HG02763 (cell line): ENCODE results near the gene MLEC.

Experiments used
- ATAC-seq: cut with Tn5 transposase; IDR thresholded peaks from one replicate; pipeline ENCODE4 v1.9.1; 2021; ENCODE audit warnings: mild to moderate bottlenecking, moderate library complexity; ENCODE audit not compliant: unreplicated experiment

MLEC gene, protein sequence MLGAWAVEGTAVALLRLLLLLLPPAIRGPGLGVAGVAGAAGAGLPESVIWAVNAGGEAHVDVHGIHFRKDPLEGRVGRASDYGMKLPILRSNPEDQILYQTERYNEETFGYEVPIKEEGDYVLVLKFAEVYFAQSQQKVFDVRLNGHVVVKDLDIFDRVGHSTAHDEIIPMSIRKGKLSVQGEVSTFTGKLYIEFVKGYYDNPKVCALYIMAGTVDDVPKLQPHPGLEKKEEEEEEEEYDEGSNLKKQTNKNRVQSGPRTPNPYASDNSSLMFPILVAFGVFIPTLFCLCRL

DNA sequence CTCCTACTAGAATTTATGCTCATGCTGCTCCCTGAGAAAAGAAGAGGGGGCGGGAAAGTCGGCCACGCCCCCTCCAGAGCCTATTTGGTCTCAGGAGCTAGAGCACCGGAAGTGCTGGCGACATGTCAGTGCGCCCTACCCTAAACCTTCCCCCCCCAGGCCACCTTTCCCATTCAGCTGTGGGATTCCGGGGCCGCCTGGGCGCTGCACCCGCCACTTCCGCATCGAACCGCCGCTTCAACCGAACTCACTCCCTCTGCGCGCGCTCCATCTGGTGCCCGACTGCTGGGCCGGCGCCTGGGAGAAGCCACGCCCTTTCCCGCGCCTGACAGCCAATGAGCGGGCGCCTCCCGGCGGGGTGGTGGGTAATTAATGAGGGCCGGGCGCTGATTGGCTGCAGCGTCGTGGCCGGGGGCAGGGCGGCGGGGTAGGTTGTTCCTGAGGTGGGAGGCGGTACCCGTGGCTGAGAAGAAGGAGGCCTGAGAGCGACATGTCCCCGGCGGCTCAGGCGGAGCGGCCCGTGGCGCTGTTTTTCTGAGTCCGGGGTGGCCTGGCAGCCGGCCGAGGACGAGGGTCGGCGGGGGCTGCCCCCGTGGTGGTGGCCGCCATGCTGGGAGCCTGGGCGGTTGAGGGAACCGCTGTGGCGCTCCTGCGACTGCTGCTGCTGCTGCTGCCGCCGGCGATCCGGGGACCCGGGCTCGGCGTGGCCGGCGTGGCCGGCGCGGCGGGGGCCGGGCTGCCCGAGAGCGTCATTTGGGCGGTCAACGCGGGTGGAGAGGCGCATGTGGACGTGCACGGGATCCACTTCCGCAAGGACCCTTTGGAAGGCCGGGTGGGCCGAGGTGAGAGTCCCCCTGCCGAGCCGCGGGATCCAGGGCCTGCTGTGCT lies at the start of gene MLEC:
Gene MLEC (plus strand): TSS at position 460 of the 888 bp plus-strand sequence. CDS start 148 bp downstream, at position 608.
- peak; percentile 74 for ATAC-seq

DNA sequence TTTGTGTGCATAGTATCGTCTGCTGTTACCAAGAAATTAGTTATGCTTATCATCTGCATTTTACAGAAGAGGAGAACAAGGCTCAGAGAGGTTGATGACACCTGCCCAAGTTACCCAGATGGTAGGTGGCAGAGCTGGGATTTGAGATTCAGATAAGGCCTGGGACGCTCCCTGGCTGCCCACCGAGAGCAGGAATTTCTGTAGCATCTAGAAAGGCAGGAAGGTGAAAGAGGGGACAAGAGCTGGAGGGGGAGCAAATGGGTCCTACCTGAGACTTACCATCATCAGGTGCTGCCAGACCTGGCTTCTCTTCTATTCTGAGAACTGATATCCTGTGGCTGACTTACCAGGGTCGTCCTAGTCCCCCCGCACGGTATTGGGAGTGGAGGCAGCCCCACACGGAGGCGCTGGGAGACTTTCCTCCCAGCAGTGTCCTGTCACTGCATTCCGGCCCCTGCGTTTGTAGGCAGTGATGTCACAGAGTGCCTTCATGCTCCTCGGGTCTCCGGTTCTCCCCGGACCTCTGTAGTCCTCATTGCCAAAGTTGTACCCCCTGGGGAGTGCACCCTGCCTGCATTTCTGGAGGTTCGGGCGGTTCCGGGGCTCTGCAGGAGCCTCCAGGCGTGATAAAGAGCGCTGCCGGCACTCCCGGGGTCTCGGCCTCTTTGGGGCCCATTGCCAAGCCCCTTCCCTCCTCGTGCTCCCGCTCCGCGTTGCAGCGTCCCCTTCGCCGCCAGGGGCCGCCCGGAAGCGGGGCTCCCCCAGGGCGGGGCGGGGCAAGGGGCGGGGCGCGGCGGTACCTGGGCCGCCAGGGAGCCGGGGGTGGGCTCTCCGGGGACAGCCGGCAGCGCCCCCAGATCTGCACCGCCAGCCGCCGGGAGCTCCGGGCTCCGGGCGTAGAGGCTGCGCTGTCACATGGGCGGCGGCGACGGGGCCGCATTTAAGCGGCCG lies 46.9 kb upstream of the MLEC start, which contains the start of gene CABP1:
Gene CABP1 (plus strand): TSS at position 856 of the 951 bp plus-strand sequence. CDS start 60 bp downstream, at position 916.
- peak; percentile 57 for ATAC-seq

DNA sequence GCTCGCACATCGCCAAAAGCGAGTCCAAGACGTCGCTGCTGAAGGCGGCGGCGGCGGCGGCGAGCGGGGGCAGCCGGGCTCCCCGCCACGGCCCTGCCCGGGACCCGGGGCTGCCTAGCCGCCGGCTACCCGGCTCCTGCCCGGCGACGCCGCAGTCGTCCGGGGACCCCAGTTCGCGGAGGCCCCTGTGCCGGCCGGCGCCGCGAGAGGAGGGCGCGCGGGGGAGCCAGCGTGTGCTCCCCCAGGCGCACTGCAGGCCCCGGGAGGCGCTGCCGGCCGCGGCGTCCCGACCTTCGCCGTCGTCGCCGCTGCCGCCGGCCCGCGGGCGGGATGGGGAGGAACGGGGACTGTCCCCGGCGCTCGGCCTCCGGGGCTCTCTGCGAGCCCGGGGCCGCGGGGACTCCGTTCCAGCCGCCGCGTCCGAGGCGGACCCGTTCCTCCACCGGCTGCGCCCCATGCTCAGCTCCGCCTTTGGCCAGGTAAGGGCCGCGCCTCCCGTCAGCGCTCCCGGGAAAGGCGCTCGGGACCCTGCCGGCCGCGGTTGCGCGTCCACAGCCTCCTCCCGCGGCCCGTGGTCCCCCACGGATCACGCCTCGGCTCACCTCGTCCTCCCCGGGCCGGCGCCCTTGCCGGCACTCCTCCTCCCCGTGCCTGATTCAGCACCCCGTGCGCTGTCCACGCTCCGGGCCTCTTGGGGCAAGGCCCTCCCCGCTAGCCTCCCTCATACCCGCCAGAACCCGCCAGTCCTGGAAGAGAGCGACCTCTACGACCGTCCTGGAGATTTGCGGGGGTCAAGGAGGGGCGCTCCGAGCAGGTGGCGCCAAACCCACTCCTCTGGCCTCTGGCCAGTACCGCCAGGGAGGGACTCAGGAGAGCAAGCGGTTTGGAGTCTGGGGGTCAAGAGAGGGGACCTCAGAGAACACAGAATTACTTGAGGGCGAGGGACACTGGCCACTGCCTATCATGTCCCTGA lies 45.8 kb upstream of the MLEC start:
- ATAC-seq: peak; percentile 35

DNA sequence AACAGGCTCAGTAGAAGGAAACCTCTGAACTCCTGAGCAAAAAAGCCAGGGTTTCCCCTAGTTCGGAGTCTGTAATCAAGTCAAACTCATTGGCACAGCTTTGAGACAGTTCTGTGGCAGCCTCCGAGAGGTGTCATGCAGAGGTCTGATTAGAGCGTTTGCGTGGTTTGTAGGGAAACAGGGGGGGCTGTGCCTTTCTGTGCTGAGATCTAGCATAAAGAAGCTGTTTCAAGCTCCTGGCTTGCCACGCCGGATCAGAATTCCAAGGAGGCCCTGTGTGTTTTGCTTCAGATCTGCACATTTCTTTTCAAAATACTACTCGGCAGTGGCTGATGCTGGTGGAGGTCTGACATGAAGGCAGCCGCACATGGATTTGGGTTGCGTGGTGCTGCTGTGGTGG lies 44.8 kb upstream of the MLEC start:
- no peak for ATAC-seq

DNA sequence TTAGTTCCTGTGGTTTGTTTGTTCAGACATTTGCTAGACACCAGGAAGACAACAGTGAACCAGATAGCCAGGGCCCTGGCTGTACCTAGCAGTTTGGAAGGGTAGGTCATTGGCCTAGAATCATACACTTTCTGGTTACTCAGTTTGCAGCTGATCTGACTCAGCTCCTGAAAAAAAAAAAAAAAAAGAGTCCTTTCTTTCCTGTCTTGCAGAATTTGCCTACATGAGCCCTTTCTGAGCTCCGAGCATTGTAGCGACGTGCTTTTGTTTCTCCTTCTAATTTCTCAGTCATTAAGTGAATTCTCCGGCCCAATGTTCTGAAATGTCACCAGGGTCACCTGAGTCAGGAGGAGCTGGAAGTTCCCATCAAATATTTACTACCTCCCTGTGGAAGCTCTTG lies 44.1 kb upstream of the MLEC start:
- ATAC-seq: no peak

DNA sequence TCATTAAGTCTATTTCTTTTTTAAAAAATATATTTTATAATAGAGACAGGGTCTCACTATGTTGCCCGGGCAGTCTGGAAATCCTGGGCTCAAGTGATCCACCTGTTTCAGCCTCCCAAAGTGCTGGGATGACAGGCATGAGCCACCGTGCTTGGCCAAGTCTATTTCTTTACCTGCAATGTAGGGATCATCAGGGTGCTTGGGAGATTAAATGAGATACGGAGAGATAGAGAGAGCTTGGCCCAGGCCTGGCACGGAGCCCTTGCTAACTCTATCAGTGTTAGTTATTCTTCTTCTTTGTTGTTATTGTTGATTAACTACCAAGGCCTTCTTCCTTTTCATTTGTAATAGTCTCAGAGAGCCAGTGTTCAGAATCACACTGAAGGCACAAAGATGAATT lies 43.4 kb upstream of the MLEC start:
- no peak for ATAC-seq

DNA sequence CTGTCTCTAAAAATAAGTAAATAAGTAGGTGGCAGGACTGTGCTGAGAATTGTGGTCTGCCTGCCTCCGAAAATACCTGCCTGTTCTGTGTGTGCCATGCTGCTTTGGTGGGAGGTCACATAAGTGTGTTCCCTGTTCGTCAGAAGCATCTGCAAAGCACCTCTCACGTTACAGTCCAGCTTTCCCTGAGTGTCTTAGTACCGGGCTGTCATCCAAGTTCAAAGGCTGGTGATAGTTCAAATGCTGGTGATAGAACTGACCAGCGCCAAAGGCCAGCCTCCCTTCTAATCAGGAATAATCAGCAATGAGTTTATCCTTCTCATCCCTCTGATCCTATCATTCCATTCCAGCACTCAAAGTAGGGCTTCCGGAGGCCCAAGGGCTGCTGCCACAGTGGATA lies 40.9 kb upstream of the MLEC start:
- no peak for ATAC-seq

DNA sequence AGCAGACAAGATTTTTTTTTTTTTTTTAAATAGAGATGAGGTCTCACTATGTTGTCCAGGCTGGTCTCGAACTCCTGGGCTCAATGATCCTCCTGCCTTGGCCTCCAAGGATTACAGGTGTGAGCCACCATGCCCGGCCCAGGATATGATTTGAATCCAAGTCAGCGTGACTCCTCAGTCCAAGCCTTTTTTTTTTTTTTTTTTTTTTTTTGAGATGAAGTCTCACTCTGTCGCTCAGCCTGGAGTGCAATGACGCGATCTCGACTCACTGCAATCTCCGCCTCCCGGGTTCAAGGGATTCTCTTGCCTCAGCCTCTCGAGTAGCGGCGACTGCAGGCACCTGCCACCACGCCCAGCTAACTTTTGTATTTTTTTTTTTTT lies 39.6 kb upstream of the MLEC start:
- no peak for ATAC-seq

DNA sequence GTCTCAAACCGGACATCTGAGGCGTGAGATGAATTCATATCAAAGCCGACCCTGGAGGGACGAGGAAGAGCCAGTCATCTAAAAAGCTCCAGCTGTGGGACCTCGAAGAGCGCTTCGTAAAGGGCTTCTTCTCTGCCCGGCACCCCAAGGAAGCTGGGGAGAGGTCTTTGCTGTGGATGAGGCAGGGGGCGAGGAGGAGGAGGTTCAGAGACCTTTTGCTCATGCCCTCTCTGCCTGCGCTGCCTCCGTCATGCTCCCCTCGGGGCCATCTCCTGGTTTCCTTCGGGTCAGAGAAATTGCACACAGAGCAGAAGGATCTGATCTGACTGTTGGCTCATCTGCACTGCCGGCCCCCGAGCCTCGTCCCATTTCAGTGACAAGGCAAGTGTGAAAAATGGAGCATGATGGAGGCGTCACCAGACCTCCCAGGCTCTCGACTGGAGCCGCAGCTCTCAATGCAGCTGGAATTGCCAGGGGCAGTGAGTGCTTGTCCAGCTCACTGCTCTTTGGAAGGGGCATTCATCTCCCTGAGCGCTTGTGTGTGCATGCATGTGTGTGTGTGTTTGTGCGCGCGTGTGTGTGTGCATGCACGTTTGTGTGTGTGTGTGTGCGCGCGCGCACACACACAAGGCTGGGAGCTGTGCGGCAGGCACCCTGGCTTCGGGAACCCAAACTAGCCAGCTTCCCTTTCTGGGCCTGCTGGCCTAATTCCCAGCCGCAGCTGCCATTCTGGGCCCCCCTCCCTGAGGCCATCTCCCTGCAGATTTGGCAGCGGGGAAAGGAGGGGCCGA lies 37.3 kb upstream of the MLEC start:
- no peak for ATAC-seq

DNA sequence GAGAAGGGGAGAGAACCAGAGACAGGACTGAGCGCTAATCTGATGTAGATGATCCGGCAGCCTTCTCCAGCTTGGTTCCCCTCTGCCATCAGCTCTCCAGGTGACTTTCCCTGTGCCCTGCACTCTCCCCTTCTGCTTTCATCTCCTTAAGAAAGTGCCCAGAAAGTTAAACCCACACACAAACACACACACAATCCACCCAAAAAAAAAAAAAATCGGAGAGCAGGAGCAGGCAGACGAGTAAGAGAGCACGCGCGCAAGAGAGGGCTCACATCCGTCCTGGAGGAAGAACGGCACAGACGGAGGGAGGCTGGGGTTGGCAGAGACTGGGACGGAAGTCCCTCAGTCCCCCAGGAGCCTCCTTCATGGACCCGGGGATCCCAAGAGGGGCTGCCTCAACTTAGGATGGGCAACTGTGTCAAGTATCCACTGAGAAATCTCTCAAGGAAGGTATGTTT lies 36.7 kb upstream of the MLEC start:
- ATAC-seq: no peak

DNA sequence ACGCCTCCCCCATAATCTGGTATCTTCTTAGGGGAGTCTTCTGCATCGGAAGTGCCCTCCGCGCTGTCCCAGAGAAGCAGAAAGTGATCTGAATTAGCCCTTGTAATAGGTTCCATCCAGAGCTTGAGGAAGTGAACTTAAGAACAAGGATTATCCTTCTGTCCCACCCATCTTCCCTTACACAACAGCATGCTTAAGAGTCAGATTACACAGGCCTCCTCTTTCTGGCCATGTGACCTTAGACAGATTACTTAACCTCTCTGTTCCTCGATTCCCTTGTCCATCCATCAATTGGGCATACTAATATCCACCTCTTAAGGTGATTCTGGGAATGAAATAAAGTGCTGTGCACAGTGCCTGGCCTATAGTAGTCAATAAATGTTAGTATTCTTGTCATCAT lies 35.1 kb upstream of the MLEC start:
- ATAC-seq: no peak

DNA sequence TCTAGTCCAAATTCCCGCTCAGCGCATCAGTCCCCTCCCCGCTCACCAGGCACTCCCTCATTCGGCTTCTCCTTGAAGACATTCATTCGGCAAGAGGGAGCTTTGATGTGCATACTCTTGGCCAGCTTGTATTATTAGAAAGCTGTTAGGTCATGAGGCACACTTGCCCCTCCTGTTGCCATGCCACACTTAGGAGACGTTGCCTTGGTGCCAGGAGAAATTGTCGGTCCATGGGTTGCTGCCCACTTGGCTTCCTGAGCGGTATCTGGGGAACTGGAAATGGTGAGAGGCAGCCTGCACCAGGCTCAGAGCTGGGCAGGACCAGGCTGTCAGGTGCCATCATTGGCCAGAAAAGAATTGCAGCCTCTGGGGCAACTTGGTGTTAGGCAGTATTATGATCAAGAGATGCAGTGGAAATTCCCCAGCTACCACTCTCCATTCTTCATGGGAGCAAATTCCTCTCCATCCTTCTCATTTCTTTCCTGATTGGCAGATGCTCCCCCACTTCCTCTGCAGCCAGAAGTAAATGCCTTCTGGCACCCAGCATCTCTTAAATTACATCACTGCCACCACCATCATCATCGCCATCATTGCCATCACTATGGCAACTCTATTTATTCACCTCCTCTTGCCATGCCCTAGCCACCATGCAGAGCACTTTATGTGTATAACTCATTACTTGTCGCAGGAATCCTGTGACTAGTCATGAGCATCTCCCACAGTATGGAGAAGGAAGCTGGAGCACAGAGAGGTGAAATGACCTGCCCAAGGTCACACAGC lies 34.1 kb upstream of the MLEC start:
- no peak for ATAC-seq

DNA sequence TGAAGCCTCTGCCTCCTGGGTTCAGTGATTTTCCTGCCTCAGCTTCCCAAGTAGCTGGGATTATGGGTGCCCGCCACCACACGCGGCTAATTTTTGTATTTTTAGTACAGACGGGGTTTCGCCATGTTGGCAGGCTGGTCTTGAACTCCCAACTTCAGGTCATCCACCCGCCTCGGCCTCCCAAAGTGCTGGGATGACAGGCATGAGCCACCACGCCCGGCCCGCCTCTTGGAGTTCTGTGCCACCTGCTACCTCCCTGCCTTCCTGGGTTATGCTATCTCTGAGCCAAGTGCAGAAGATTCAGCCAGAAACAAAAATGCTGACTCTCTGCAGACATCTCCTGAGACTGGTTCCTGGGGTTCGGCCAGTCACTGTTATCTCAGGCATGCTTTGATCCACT lies 33.3 kb upstream of the MLEC start:
- ATAC-seq: no peak

DNA sequence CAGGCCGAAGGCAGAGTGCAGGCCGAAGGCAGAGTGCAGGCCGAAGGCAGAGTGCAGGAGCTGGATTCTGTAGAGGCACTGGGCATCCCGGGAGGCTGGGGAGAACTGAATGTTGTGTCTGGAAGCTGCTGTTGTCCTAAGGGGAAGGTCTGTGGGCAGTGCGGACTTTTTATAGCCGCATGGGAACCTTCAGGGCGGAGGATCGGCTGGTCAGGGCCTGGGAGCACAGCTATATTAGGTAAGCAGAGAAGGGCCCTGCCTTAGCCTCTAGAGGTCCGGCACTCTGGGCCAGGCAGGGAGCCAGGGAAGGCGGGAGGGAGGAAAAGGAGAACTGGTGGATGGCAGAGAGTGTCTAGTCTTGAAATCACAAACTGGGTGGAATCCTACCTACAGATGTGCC lies 32.3 kb upstream of the MLEC start:
- ATAC-seq: no peak

DNA sequence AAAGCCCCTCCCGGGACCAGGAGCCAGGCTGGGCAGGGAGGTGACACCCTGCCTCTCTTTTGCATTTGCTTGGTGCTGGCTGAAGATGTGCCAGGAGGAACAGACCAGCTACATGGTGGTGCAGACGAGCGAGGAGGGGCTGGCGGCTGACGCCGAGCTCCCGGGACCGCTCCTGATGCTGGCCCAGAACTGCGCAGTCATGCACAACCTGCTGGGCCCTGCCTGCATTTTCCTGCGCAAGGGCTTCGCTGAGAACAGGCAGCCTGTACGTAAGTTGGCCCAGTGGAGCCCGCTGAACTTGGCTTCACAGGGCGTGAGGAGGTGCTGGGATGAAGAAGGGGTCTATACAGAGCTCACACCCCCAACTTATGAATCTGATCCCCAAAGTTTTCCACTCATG lies 30.9 kb upstream of the MLEC start:
- no peak for ATAC-seq

DNA sequence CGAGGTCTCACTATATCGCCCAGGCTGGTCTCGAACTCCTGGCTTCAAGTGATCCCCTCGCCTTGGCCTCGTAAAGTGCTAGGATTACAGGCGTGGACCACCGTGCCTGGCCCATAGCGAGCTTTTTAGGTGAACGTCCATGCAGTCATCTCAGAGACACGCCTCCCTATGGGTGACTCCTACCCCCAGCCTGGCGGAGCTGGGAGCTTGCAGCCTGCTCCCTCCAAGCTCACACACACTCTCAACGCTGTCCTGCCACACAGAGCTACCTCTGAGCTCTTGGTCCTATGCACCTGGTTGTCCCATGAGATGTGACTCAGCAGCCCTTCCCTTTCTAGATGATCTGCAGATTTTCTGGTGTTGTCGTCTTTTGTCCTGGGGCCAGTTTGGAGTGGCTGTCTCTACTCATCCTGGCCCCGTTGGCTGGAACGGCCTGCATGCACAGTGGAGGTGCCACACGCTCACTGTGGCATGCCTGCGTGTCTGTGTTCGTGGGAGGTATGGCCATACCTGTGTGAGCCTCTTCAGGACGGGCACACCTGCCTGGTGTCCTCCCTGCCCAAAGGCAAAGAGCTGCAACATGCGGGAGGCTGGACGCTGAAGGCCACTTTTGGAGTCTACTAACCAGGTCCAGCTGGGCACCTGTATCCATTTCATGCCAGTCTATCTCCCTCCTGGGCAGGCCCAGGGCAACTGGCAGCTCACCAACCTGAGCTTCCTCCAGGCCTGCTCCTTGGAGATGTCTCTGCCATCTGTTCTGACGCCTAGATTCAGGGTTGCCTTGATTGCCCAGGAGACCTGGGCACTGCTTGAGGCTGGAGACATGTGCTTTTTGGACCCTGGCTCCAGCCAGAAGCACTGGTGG lies 28.4 kb upstream of the MLEC start:
- no peak for ATAC-seq

DNA sequence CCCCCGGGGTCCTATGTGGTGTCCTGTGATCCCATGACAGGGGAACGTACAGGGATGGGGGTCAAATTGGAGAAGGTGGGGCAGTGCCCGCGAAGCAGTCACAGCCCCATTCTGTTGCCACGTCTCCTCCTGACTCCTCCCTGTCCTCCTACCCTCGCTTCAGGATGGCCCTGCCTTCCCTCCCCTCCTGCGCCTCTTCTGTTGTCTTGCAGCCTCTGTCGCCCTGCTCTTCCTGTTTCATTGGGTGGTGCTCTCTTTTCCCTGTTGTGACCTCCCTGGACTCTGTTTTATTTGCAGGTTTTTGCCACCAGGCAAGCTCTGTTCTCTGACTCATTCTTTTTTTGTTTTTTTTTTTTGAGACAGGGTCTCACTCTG lies 27.8 kb upstream of the MLEC start:
- no peak for ATAC-seq
